NCI-H2081 treated with DMSO at 0.1 percent for 48 hours (cell line): ENCODE measurements around the gene MALSU1.

ENCODE experiments used
- DNase-seq: peaks from one replicate; lab custom pipeline; 2025; lab: John Stamatoyannopoulos, UW

Gene MALSU1

GRCh38 chr7:23298885-23299769 lies at the start of gene MALSU1:
MALSU1 (plus strand) TSS chr7:23299339; CDS start chr7:23299353, 14 bp downstream.
- peak; percentile 95 for DNase-seq

DNA sequence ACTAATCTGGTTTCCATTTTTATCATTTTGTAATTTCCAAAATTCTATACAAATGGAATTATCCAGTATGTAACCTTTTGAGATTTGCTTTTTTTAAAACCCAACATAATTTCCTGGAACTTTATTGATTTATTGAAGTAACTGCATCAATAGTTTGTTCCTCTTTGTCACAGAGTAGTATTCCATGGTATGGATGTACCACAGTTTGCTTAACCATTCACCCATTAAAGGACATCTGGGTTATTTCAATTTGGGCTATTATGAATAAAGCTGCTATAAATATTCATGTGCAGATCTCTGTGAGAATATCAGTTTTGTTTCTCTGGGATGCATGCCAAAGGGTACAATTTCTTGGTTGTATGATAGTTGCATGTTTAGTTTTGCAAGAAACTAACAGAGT lies 49.7 kb upstream of the MALSU1 start:
- DNase-seq, result no peak

- no peak for DNase-seq
Observed at GRCh38 chr7:23254051-23254681, 45.0 kb upstream of the MALSU1 start.

- DNase-seq, result no peak
Observed at GRCh38 chr7:23256731-23257130, 42.4 kb upstream of the MALSU1 start.

DNA sequence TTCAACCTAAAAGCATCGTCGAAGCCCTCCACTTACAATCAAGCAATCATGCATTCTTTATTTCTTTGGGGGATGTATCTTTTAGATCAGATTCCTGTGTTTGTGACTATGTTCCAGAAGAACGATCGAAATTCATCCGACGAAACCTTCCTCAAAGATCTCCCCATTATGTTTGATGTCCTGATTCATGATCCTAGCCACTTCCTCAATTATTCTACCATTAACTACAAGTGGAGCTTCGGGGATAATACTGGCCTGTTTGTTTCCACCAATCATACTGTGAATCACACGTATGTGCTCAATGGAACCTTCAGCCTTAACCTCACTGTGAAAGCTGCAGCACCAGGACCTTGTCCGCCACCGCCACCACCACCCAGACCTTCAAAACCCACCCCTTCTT lies 38.8 kb upstream of the MALSU1 start:
- DNase-seq, result no peak

GRCh38 chr7:23261843-23262452 lies 37.2 kb upstream of the MALSU1 start:
- DNase-seq, result peak; percentile 35

DNA sequence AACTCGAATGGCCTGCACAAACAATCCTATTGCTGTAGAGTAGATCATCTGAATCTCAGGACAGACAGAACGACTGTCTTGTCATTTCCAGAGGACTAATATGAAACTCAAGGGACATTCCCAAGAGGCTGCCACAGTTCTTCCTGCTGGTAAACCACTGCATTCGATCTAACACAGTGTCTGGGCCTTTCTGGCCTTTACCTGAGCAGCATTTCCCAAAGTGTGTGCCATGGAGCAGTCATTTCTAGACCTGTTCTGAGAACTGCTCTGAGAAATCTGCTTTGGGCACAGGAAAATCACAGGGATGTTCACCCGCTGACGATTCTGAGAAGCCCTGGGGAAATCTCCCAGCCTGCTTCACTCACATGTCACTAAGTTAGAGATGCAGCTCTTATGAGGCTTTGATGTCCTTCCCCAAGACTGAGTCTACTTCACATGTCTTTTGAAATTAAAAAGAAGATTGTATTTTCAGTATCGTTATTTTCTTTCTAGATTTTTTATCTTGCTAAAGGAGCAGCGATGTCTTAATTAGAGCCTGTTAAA lies 34.2 kb upstream of the MALSU1 start:
- DNase-seq, result no peak

- DNase-seq, result no peak
Observed at GRCh38 chr7:23266918-23267317, 32.2 kb upstream of the MALSU1 start.

- no peak for DNase-seq
Observed at GRCh38 chr7:23267357-23267756, 31.8 kb upstream of the MALSU1 start.

DNA sequence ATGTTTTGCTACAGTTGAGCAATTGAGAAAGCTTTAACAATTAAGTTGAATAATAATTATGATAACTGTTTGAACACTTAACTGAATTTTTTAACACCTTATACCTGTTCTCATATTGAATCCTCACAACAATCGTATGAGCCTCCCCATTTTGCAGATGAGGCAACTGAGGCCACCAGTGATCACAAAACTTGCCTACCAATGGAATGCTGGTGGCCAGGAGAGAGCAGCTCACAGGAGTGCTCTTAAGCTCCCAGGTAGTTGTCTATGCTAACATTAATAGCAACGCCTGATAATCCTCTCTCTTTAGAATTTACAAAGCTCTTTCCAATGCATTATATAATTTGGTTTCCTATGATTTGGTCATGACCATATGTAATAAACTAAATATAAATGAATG lies 31.0 kb upstream of the MALSU1 start:
- no peak for DNase-seq

DNA sequence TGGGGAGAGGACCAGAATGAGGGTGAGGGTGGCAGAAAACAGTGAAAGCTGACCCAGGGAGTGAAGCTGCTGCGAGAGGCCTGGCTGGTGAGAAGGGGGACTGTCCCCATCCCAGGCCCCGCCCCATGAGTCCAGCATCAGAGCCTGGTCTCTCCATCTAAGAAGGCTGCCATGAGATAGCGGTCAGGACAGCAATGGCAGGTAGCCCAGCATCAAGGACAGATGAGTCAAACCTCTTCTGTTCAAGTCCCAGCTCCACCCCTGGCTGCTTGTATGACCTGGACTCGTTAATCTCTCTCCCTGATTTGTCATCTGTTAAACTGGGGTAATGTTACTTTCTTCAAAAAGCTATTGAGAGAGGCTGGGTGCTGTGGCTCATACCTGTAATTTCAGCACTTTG lies 30.4 kb upstream of the MALSU1 start:
- DNase-seq, result no peak

- DNase-seq, result no peak
Observed at GRCh38 chr7:23272275-23272674, 26.9 kb upstream of the MALSU1 start.

GRCh38 chr7:23273141-23273599 lies 26.0 kb upstream of the MALSU1 start:
- DNase-seq, result peak; percentile 92

GRCh38 chr7:23275912-23276311 lies 23.2 kb upstream of the MALSU1 start:
- no peak for DNase-seq

GRCh38 chr7:23276376-23276775 lies 22.8 kb upstream of the MALSU1 start:
- no peak for DNase-seq

DNA sequence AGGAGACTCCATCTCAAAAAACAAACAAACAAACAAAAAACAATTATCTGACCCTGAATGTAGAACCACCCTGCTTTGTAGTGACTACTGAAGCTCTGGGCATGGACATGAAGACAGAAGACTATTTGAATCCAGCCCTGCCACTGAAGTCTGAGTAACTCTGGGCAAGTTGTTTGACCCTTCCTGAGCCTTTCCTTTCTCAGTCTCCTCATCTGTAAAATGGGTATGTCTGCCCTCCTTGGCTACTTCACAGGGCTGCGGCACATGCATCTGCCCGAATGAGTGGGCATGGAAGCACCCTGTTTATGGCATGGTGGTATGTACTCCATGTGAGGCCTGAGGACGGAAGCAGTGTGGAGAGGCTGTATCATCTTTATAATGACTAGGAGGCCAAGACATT lies 22.2 kb upstream of the MALSU1 start:
- DNase-seq, result no peak

- peak; percentile 36 for DNase-seq
Observed at GRCh38 chr7:23277359-23277989, 21.7 kb upstream of the MALSU1 start.

DNA sequence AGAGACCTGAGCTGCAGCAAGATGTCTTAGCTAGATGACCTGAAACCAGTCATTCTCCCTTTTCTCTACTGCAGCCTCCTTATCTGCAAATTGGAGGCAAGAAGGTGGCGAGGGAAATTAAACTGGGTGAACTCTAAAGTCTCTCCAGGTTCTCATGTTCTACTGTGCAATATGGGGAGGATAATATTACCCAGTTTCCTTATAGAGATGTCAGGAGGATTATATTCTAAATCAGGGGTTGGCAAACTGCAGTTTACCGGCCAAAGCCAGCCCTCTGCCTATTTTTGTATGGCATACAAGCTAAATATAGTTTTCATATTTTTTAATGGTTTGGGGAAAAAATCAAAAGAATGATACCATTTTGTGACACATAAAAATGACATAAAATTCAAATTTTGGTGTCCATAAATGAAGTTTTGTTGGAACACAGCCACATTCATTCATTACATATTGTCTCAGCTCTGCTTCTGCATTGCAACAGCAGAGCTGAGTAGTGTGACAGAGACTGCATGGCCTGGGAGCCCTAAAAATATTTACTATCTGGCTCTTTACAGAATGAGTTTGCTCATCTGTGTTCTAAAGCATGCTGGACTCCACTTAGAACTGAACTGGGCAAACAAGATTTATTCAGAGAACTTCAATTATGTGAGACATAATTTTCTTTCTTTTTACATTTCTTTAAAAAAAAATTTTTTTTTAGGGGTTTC lies 19.2 kb upstream of the MALSU1 start:
- no peak for DNase-seq

DNA sequence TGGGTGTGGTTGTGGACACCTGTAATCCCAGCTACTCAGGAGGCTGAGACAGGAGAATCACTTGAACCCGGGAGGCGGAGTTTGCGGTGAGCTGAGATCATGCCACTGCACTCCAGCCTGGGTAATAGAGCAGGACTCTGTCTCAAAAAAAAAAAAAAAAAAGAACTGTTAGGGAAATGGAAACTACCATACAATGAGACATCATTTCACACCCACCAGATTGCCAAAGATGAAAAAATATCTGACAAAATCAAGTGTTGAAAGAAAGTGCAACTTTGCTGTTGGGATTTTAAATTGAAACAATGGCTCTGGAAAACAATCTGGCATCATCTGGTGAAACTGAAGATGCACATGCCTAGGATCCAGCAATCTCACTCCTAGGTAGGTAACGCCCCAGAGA lies 16.1 kb upstream of the MALSU1 start:
- no peak for DNase-seq

- DNase-seq, result no peak
Observed at GRCh38 chr7:23284871-23285270, 14.3 kb upstream of the MALSU1 start.
